ENCODE results near the gene MATN4.

MATN4 gene

GRCh38 chr20:45301824-45302271, 6.3 kb downstream of the MATN4 start:
- no peak overlapping the region for H3K27ac ChIP-seq
- no peak for TF ChIP-seq CTCF (conservative IDR thresholded peaks at IDR 0.05)

GRCh38 chr20:45300961-45301360, 7.1 kb downstream of the MATN4 start:
- no peak overlapping the region for H3K27ac ChIP-seq

GRCh38 chr20:45299786-45300185, 8.3 kb downstream of the MATN4 start:
- TF ChIP-seq CTCF (conservative IDR thresholded peaks at IDR 0.05): no peak

More at GRCh38 chr20:45300961-45301360, 7.1 kb downstream of the MATN4 start:
- peak; percentile 38; the same call in 1 of the 2 replicates for TF ChIP-seq CTCF (conservative IDR thresholded peaks at IDR 0.05)

GRCh38 chr20:45297786-45298497, 10.2 kb downstream of the MATN4 start:
- TF ChIP-seq CTCF (conservative IDR thresholded peaks at IDR 0.05): no peak
- H3K27ac ChIP-seq: no peak overlapping the region

More at GRCh38 chr20:45299786-45300185, 8.3 kb downstream of the MATN4 start:
- no peak overlapping the region for H3K27ac ChIP-seq

GRCh38 chr20:45294659-45295058, 13.4 kb downstream of the MATN4 start:
- H3K27ac ChIP-seq: no peak overlapping the region
- no peak for TF ChIP-seq CTCF (conservative IDR thresholded peaks at IDR 0.05)

GRCh38 chr20:45294003-45294368, 14.1 kb downstream of the MATN4 start:
- TF ChIP-seq CTCF (conservative IDR thresholded peaks at IDR 0.05): peak; percentile 73
- peak overlapping the region; percentile 74; the same call in 1 of the 2 replicates for H3K27ac ChIP-seq

GRCh38 chr20:45293041-45294002, 14.8 kb downstream of the MATN4 start:
- H3K27ac ChIP-seq: peak overlapping the region; percentile 74; the same call in 1 of the 2 replicates
- TF ChIP-seq CTCF (conservative IDR thresholded peaks at IDR 0.05): peak; percentile 99

Measured in VCaP (cell line).